GM12878 (cell line): Measurements from ENCODE around the gene USP10. TPM values are rescaled to one million over a fixed set of nuclear protein-coding genes. Genes with fewer than 3 reads are reported as not detected.

Source experiments
- ATAC-seq: fragments of 200-7000 bp; cut with Tn5 transposase; 3 replicates; pipeline ENCODE4 v1.9.1; 2020; ENCODE audit warnings: mild to moderate bottlenecking, moderate library complexity
- BruUV-seq: library from RNA; stranded (reverse); fragments of 400-500 nt; replicated peaks from 2 replicates; lab custom pipeline; 2021; lab: Mats Ljungman, UMichigan
- CTCF ChIA-PET: fragments of 300-600 bp; sonication (Branson Sonifier 250); formaldehyde crosslinking; extraction: SDS; loops from one replicate; lab custom pipeline; 2021; ENCODE audit warnings: inconsistent platforms; lab: Yijun Ruan, JAX
- POLR2A ChIA-PET: fragments of 350-600 bp; formaldehyde crosslinking; extraction: SDS; loops from one replicate; lab custom pipeline; 2021; ENCODE audit warnings: inconsistent platforms; lab: Charles Lee
- RAD21 ChIA-PET: fragments of 300-600 bp; sonication (Branson Sonifier 250); formaldehyde crosslinking; loops from one replicate; lab custom pipeline; 2023; ENCODE audit warnings: antibody characterized with exemption; ENCODE audit not compliant: unreplicated experiment; lab: Charles Lee
- SMC1A ChIA-PET: fragments of 300-600 bp; sonication (Branson Sonifier 250); formaldehyde crosslinking; loops from one replicate; lab custom pipeline; 2023; ENCODE audit not compliant: unreplicated experiment, uncharacterized antibody; lab: Charles Lee
- DNase-seq: peaks from one replicate; pipeline ENCODE4 v3.0.0-alpha.2; 2011; ENCODE audit warnings: low read depth, low spot score
- FAIRE-seq: peaks from 3 replicates; lab custom pipeline; 2011; peaks lifted over from hg19 to GRCh38; lab: Jason Lieb, UNC
- H2AFZ ChIP-seq: 2 replicates; pipeline ENCODE4 v1.6.0; 2011; ENCODE audit warnings: low read depth, low read length, control low read depth; ENCODE audit not compliant: control insufficient read depth
- H3K27ac ChIP-seq: 2 replicates; pipeline ENCODE4 v1.5.1; 2011; ENCODE audit warnings: control low read depth; ENCODE audit not compliant: control insufficient read depth, insufficient read depth
- H3K27me3 ChIP-seq, 2 experiments: replicated peaks in 1 of 2; 2 replicates each; pipeline versions ENCODE4 v1.6.0 to v1.6.1; 2011; ENCODE audit warnings: low read length in 1 of 2; ENCODE audit not compliant: control insufficient read depth in 2 of 2, insufficient read depth in 2 of 2
- H3K36me3 ChIP-seq, 2 experiments: 2 replicates each; pipeline ENCODE4 v1.5.1; 2011; ENCODE audit warnings: low read length in 1 of 2; ENCODE audit not compliant: control insufficient read depth in 2 of 2, insufficient read depth in 2 of 2
- H3K4me1 ChIP-seq: 2 replicates; pipeline ENCODE4 v1.6.1; 2011; ENCODE audit warnings: mild to moderate bottlenecking, low read length, moderate library complexity, mixed read lengths; ENCODE audit not compliant: control insufficient read depth, insufficient read depth
- H3K4me2 ChIP-seq: 2 replicates; pipeline ENCODE4 v1.6.0; 2011; ENCODE audit warnings: control low read depth; ENCODE audit not compliant: control insufficient read depth, insufficient read depth
- H3K4me3 ChIP-seq: fragments of 200-600 bp; sonication (generic); 2 replicates; pipeline ENCODE4 v1.5.1; 2016
- H3K79me2 ChIP-seq: 2 replicates; pipeline ENCODE4 v1.6.0; 2011; ENCODE audit warnings: low read length; ENCODE audit not compliant: control insufficient read depth, insufficient read depth
- H3K9ac ChIP-seq: 2 replicates; pipeline ENCODE4 v1.8.0; 2011; ENCODE audit warnings: low read length, control low read depth, mixed read lengths; ENCODE audit not compliant: control insufficient read depth, insufficient read depth
- H3K9me3 ChIP-seq: replicated peaks from 3 replicates; pipeline ENCODE4 v1.5.1; 2011; ENCODE audit warnings: mild to moderate bottlenecking, low read length; ENCODE audit not compliant: control insufficient read depth, insufficient read depth
- H4K20me1 ChIP-seq: 2 replicates; pipeline ENCODE4 v1.6.0; 2011; ENCODE audit not compliant: control insufficient read depth, insufficient read depth
- CUX1 ChIP-seq: IDR thresholded peaks from 2 replicates; pipeline ENCODE4 v1.6.1; 2012; ENCODE audit warnings: improper control_type of control experiment, low read depth, low read length; ENCODE audit not compliant: insufficient replicate concordance
- MLLT1 ChIP-seq: fragments of 450-650 bp; IDR thresholded peaks from 2 replicates; pipeline ENCODE4 v1.6.1; 2016; ENCODE audit warnings: mild to moderate bottlenecking
- PBX3 ChIP-seq: IDR thresholded peaks from 2 replicates; pipeline ENCODE4 v1.6.1; 2011; ENCODE audit warnings: mild to moderate bottlenecking, low read depth, low read length, moderate library complexity; ENCODE audit not compliant: insufficient replicate concordance
- RUNX3 ChIP-seq: IDR thresholded peaks from 2 replicates; pipeline ENCODE4 v1.6.1; 2012; ENCODE audit warnings: low read length, inconsistent platforms
- SIN3A ChIP-seq: IDR thresholded peaks from 2 replicates; pipeline ENCODE4 v1.6.1; 2012; ENCODE audit warnings: low read depth, low read length, improper control_type of control experiment
- USF2 ChIP-seq: IDR thresholded peaks from 2 replicates; pipeline ENCODE4 v1.6.1; 2011; ENCODE audit warnings: low read depth, low read length, improper control_type of control experiment, borderline replicate concordance
- WGBS: methylation state at CpG from one replicate; pipeline ENCODE4 v1.1.6; 2016; ENCODE audit warnings: low lambda C conversion rate; ENCODE audit not compliant: insufficient replicate concordance, insufficient coverage; ENCODE audit errors: missing lambda C conversion rate; 5-methylcytosine and 5-hydroxymethylcytosine counted together
- in situ Hi-C: fragments of 300-500 bp; cut with MboI; formaldehyde crosslinking; loops from 9 replicates; pipeline ENCODE4 v1.14.3; 2018; ENCODE audit warnings: mixed read lengths
- intact Hi-C: fragments of 100-400 bp; cut with micrococcal nuclease; formaldehyde crosslinking; loops from one replicate; pipeline ENCODE4 v1.14.2; 2022; ENCODE audit not compliant: unreplicated experiment
- polyA plus RNA-seq, 11 experiments: library from polyadenylated mRNA; depleted of rRNA in 4 of 11; unstranded in 6 of 11; stranded (reverse) in 5 of 11; fragments of >200 nt; fragmentation: Nextera tagmentation in 4 of 11; fragmentation: Illumina TruSeq in 1 of 11; extraction: Ambion mirVana in 4 of 11; extraction: Trizol in 1 of 11; gene quantifications; 1 replicate in 1 of 11; 2 replicates in 10 of 11; pipeline versions ENCODE4 v1.2.1 to v1.2.3, GENCODE V29; 2011 to 2016; ENCODE audit warnings: inconsistent platforms in 2 of 11, missing spikeins in 2 of 11, low read depth in 1 of 11
- total RNA-seq, 4 experiments: library from RNA; depleted of rRNA in 3 of 4; stranded (reverse); fragments of >200 nt in 3 of 4; fragmentation: Illumina TruSeq in 1 of 4; extraction: Trizol in 1 of 4; gene quantifications; 2 replicates each; pipeline versions ENCODE4 v1.2.1 to v1.2.3, GENCODE V29; 2013 to 2021

Gene USP10
- total and polyA plus RNA-seq, 10 of the 15 experiments (the other 5 are each of a cell fraction or from before 2014, with no cell fraction given), result 46.1 to 160 (median 105) TPM

- FAIRE-seq (no peak), ATAC-seq (no peak), DNase-seq (no peak)
- Histone ChIP-seq H2AFZ (no peak overlapping the region), H3K9me3 (no peaks in the 10 kb centered on the region; the same call in 2 of the 3 replicates), H3K79me2 (no peaks in the 10 kb centered on the region), H3K4me2 (no peak overlapping the region), H3K9ac (no peak overlapping the region), H3K4me3 (no peak overlapping the region), H3K36me3 (no peaks in the 10 kb centered on the region), H4K20me1 (no peaks in the 10 kb centered on the region), H3K27me3 (peaks cover 8 to 15% of the 10 kb centered on the region in 2 experiments; a peak in 3 of 4 replicates), H3K4me1 (no peaks in the 10 kb centered on the region), H3K27ac (no peak overlapping the region)
- SMC1A ChIA-PET, result no interaction called here
- POLR2A ChIA-PET, result no interaction called here
- intact Hi-C loops (no loop called here), in situ Hi-C loops (no loop called here)
- BruUV-seq, result no TSS peak
- 25% methylated on average over 2 of the region's 2 CpGs for WGBS
- CTCF ChIA-PET, result no interaction called here
- TF ChIP-seq MLLT1, result no peak
- TF ChIP-seq CUX1, result no peak
- TF ChIP-seq USF2, result no peak
- TF ChIP-seq PBX3, result no peak
- TF ChIP-seq RUNX3, result no peak
- no peak for TF ChIP-seq SIN3A
- RAD21 ChIA-PET, result no interaction called here
Observed at GRCh38 chr16:84817613-84818012, 117.8 kb downstream of the USP10 start.
